ENCODE data around the gene SMARCAL1. TPM values are rescaled to one million over a fixed set of nuclear protein-coding genes. Genes with fewer than 3 reads are reported as not detected.

Gene SMARCAL1
- total RNA-seq, 5 donors from 2014 or later (not counting 1 experiment from before 2014, with no cell fraction given) = 17.2 to 30.5 (median 25.4) TPM

DNA sequence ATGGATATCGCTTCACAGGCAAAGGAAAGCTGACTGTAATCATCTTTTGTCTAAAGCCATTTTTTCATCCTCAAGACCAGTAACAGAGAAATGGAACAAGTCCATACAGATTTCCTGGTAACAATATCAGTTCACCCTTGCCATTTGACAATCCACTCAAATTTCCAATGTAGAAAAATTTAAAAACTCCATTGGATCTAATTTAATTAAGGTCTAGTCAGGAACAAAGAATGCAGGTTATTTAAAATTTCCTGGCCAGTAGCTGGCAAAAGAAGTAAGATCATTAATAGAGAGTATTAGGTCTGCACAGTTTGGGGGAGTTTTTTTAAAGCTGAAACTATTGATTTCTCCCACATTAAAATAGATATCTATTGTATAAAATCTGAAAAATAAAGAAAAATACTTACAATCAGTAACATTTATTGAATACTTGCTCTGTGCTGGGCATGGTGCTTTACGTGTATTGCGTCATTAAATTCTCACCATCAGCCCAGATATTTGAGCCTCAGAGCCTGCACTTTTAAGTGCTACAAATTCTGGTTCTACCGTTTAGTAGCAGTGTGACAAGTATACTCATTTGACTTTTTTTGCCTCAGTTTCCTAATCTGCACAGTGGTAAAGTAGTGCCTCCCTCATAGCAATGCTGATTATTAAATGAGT lies 41.8 kb downstream of the SMARCAL1 start:
- POLR2A ChIA-PET = no interaction called here
- WGBS (ENCODE audit: insufficient coverage) = 95% methylated on average over 3 of the region's 4 CpGs
- Histone ChIP-seq H3K36me3 (ENCODE audit: control insufficient read depth in 2 of 2, extremely low read depth in 1 of 2, insufficient read depth in 1 of 2, low read length in 1 of 2) (peaks cover 5 to 57% of the 10 kb centered on the region in 2 donors), H3K27ac (ENCODE audit: low read length) (no peak overlapping the region), H3K4me1 (ENCODE audit: control insufficient read depth in 1 of 2, extremely low read depth in 1 of 2, insufficient read depth in 2 of 2, low read length in 2 of 2) (no peaks in the 10 kb centered on the region), H3K9me3 (no peaks in the 10 kb centered on the region), H3K4me3 (ENCODE audit: control insufficient read depth in 1 of 2, extremely low read depth in 1 of 2, low read length in 1 of 2) (no peak overlapping the region), H3K27me3 (replicated peaks in 1 of 2; ENCODE audit: control insufficient read depth in 2 of 2, extremely low read depth in 1 of 2, insufficient read depth in 2 of 2, low read length in 1 of 2) (no peaks in the 10 kb centered on the region)
- H3K9me3 Mint-ChIP-seq = no peaks in the 10 kb centered on the region
- no peaks in the 10 kb centered on the region for H3K27me3 Mint-ChIP-seq
- no peak overlapping the region for H3K4me3 Mint-ChIP-seq
- H3K4me1 Mint-ChIP-seq = no peaks in the 10 kb centered on the region
- H3K27ac Mint-ChIP-seq = no peak overlapping the region
- ATAC-seq (replicated peaks in 1 of 4) (no peak), DNase-seq (no peak)
- peaks cover 62% of the 10 kb centered on the region for H3K36me3 Mint-ChIP-seq
- CTCF ChIA-PET = no interaction called here

DNA sequence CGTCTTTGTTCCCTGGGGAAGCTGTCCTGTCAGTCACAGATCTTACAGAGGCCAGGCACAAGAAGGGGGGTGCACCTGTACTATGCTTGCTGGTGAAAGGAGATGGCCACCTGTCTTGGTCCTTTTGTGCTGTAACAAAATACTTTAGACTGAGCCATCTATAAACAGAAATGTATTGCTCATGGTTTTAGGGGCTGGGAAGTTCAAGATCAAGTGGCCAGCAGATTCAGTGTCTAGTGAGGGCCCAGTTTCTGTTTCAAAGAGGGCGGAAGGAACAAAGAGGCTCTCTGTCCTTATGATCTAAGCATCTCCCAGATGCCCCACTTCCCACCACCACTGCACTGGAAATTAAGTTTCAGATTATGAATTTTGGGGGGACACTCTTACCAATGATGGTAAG lies 50.9 kb downstream of the SMARCAL1 start:
- no peak for ATAC-seq (replicated peaks in 1 of 4)
- H3K27me3 ChIP-seq (replicated peaks in 1 of 2; ENCODE audit: control insufficient read depth in 2 of 2, extremely low read depth in 1 of 2, insufficient read depth in 2 of 2, low read length in 1 of 2) = no peaks in the 10 kb centered on the region
- Mint-ChIP-seq H3K27me3 (no peaks in the 10 kb centered on the region), H3K36me3 (peaks cover 45% of the 10 kb centered on the region), H3K4me3 (no peak overlapping the region), H3K27ac (no peak overlapping the region), H3K9me3 (no peaks in the 10 kb centered on the region), H3K4me1 (no peaks in the 10 kb centered on the region)
- DNase-seq = no peak
- POLR2A ChIA-PET = interaction anchor here in 1 of 2 donors (0.6 kb wide), 1 partner anchor 1766 kb away, joined by 3 read pairs; no protein-coding TSS in a partner anchor
- H3K4me1 ChIP-seq (ENCODE audit: control insufficient read depth in 1 of 2, extremely low read depth in 1 of 2, insufficient read depth in 2 of 2, low read length in 2 of 2) = no peaks in the 10 kb centered on the region
- 100% methylated on average over 1 of the region's 2 CpGs for WGBS (ENCODE audit: insufficient coverage)
- CTCF ChIA-PET = interaction anchor here in 1 of 2 donors (0.6 kb wide), 2 partner anchors 249 to 726 kb away, joined by 3 read pairs; no protein-coding TSS in a partner anchor
- H3K36me3 ChIP-seq (ENCODE audit: control insufficient read depth in 2 of 2, extremely low read depth in 1 of 2, insufficient read depth in 1 of 2, low read length in 1 of 2) = peaks cover 3 to 23% of the 10 kb centered on the region in 2 donors
- no peaks in the 10 kb centered on the region for H3K9me3 ChIP-seq
- H3K4me3 ChIP-seq (ENCODE audit: control insufficient read depth in 1 of 2, extremely low read depth in 1 of 2, low read length in 1 of 2) = no peak overlapping the region
- no peak overlapping the region for H3K27ac ChIP-seq (ENCODE audit: low read length)

DNA sequence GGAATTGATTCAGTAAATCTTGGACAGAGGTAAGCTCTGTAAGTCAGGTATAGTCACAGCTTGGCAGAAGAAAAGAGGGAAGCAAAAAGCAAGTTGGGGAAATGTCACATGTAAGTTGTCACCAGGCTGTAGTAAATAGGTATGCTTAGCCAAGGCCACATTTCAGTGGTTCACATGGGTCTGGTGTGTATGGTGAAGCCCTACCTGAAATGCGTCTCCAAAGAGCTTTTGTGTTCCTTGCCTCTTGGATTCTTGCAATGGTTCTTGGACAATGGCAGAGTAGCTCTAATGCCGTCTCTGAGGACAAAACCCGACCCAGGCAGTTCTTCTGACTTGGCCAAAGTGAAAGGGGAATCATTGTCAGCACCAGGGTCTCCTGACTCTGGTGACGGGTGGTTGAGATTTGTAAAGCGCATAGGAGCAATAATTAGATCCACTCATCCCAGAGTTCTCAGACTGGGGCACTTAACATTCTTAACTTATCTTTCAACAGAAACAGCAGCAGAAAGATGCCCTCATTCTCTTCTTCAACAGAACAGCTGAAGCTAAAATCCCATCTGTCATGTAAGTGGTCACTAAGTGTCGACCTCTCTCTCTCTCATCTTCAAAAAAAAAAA lies 51.9 kb downstream of the SMARCAL1 start:
- no peak for DNase-seq
- no peak overlapping the region for H3K27ac Mint-ChIP-seq
- peaks cover 3 to 25% of the 10 kb centered on the region in 2 donors for H3K36me3 ChIP-seq (ENCODE audit: control insufficient read depth in 2 of 2, extremely low read depth in 1 of 2, insufficient read depth in 1 of 2, low read length in 1 of 2)
- H3K36me3 Mint-ChIP-seq = peaks cover 48% of the 10 kb centered on the region
- no peaks in the 10 kb centered on the region for H3K9me3 ChIP-seq
- no peak overlapping the region for H3K4me3 ChIP-seq (ENCODE audit: control insufficient read depth in 1 of 2, extremely low read depth in 1 of 2, low read length in 1 of 2)
- ATAC-seq (replicated peaks in 1 of 4) = no peak
- H3K27me3 Mint-ChIP-seq = no peaks in the 10 kb centered on the region
- WGBS (ENCODE audit: insufficient coverage) = 95% methylated on average over 3 of the region's 6 CpGs
- ChIA-PET CTCF (no interaction called here), POLR2A (interaction anchor here in 1 of 2 donors (0.6 kb wide), 1 partner anchor 1120 kb away, joined by 4 read pairs; no protein-coding TSS in a partner anchor)
- H3K27ac ChIP-seq (ENCODE audit: low read length) = no peak overlapping the region
- no peaks in the 10 kb centered on the region for H3K4me1 Mint-ChIP-seq
- H3K4me1 ChIP-seq (ENCODE audit: control insufficient read depth in 1 of 2, extremely low read depth in 1 of 2, insufficient read depth in 2 of 2, low read length in 2 of 2) = no peaks in the 10 kb centered on the region
- H3K27me3 ChIP-seq (replicated peaks in 1 of 2; ENCODE audit: control insufficient read depth in 2 of 2, extremely low read depth in 1 of 2, insufficient read depth in 2 of 2, low read length in 1 of 2) = no peaks in the 10 kb centered on the region
- H3K9me3 Mint-ChIP-seq = no peaks in the 10 kb centered on the region
- no peak overlapping the region for H3K4me3 Mint-ChIP-seq

DNA sequence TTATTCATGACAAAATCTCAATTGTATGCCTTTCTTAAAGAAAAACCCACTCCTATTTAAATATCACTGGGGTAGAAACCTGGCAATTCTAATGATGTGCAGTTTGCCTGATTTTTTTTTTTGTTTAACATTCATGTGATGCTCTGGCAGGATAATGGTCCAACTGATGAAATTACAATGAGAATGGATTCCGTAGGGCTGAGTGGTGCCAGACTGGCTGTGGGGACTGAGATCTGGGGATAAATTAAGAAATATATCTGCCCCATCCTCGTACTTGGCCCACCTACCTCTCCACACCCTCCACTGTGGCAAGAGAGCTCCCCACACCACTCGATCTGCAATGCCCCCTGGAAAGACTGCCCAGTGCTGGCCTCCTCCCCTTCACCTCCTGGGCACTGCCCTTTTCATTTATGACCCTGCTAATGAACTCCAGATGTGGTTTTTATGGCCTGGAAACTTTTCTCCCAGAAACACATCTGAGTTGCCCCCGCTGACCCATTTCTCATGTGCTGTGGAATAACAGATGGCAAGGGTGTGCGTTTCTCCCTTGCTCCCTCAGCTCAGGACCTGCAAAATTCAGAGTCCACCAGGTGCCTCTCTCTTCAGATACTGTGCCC lies 53.4 kb downstream of the SMARCAL1 start:
- H3K36me3 ChIP-seq (ENCODE audit: control insufficient read depth in 2 of 2, extremely low read depth in 1 of 2, insufficient read depth in 1 of 2, low read length in 1 of 2) = peaks cover 3 to 31% of the 10 kb centered on the region in 2 donors
- WGBS (ENCODE audit: insufficient coverage) = 75% methylated on average over 1 of the region's 5 CpGs
- H3K9me3 ChIP-seq = no peaks in the 10 kb centered on the region
- CTCF ChIA-PET = interaction anchor here in 1 of 2 donors (1.0 kb wide), 1 partner anchor 17 kb away, joined by 3 read pairs; no protein-coding TSS in a partner anchor
- no peaks in the 10 kb centered on the region for H3K27me3 ChIP-seq (replicated peaks in 1 of 2; ENCODE audit: control insufficient read depth in 2 of 2, extremely low read depth in 1 of 2, insufficient read depth in 2 of 2, low read length in 1 of 2)
- DNase-seq = no peak
- Mint-ChIP-seq H3K4me3 (no peak overlapping the region), H3K27me3 (no peaks in the 10 kb centered on the region), H3K36me3 (peaks cover 53% of the 10 kb centered on the region), H3K27ac (no peak overlapping the region), H3K4me1 (no peaks in the 10 kb centered on the region), H3K9me3 (no peaks in the 10 kb centered on the region)
- H3K4me1 ChIP-seq (ENCODE audit: control insufficient read depth in 1 of 2, extremely low read depth in 1 of 2, insufficient read depth in 2 of 2, low read length in 2 of 2) = no peaks in the 10 kb centered on the region
- ATAC-seq (replicated peaks in 1 of 4) = no peak
- no peak overlapping the region for H3K27ac ChIP-seq (ENCODE audit: low read length)
- POLR2A ChIA-PET = no interaction called here
- no peak overlapping the region for H3K4me3 ChIP-seq (ENCODE audit: control insufficient read depth in 1 of 2, extremely low read depth in 1 of 2, low read length in 1 of 2)

DNA sequence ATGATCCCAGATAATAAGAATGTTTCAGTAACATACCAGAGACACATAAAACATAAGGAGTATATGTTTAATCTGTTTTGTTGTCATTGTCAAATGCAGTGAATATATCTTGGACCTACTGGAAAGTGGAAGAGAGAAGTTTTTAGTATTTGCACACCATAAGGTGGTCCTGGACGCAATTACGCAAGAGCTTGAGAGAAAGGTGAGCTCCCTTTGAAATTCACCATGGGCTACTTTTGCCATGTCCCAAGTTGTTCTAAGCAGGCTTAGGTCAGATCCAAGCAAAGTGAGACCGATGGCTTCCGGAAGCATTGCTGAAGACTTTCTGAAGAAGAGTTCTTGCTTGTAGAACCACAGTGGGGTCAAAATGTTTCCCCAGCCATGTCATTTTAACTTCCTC lies 55.6 kb downstream of the SMARCAL1 start:
- no peaks in the 10 kb centered on the region for H3K9me3 ChIP-seq
- no peak for DNase-seq
- no peaks in the 10 kb centered on the region for H3K27me3 ChIP-seq (replicated peaks in 1 of 2; ENCODE audit: control insufficient read depth in 2 of 2, extremely low read depth in 1 of 2, insufficient read depth in 2 of 2, low read length in 1 of 2)
- no peak for ATAC-seq (replicated peaks in 1 of 4)
- Mint-ChIP-seq H3K27ac (no peak overlapping the region), H3K4me1 (no peaks in the 10 kb centered on the region), H3K9me3 (no peaks in the 10 kb centered on the region), H3K4me3 (no peak overlapping the region), H3K36me3 (peaks cover 45% of the 10 kb centered on the region), H3K27me3 (no peaks in the 10 kb centered on the region)
- no peak overlapping the region for H3K27ac ChIP-seq (ENCODE audit: low read length)
- WGBS (ENCODE audit: insufficient coverage) = 100% methylated on average over 2 of the region's 4 CpGs
- ChIA-PET CTCF (interaction anchor here in 1 of 2 donors (0.5 kb wide), 1 partner anchor 29 kb away, joined by 3 read pairs; no protein-coding TSS in a partner anchor), POLR2A (no interaction called here)
- peaks cover 3 to 28% of the 10 kb centered on the region in 2 donors for H3K36me3 ChIP-seq (ENCODE audit: control insufficient read depth in 2 of 2, extremely low read depth in 1 of 2, insufficient read depth in 1 of 2, low read length in 1 of 2)
- no peak overlapping the region for H3K4me3 ChIP-seq (ENCODE audit: control insufficient read depth in 1 of 2, extremely low read depth in 1 of 2, low read length in 1 of 2)
- no peaks in the 10 kb centered on the region for H3K4me1 ChIP-seq (ENCODE audit: control insufficient read depth in 1 of 2, extremely low read depth in 1 of 2, insufficient read depth in 2 of 2, low read length in 2 of 2)

DNA sequence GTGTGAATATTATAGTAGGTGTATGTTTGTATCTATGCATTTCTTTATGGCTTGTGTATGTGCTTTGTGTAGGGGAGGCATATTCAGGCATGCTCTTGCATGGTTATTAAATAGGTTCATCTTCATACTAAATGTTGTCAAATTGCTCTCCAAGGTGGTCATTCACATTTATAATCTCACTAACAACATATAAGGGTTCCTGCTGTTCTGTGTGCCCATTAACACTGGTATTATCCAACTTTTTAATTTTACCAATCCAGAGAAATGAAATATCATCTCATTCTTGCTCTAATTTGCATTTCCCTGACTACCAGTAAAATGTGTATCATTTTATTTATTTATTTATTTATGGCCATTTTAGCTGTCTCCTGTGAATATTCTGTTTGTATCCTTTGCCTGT lies 57.4 kb downstream of the SMARCAL1 start:
- Mint-ChIP-seq H3K27ac (no peak overlapping the region), H3K36me3 (peaks cover 30% of the 10 kb centered on the region), H3K4me1 (peaks cover 1 to 3% (median 2%) of the 10 kb centered on the region in 3 donors), H3K9me3 (no peaks in the 10 kb centered on the region), H3K27me3 (no peaks in the 10 kb centered on the region), H3K4me3 (no peak overlapping the region)
- no peak overlapping the region for H3K27ac ChIP-seq (ENCODE audit: low read length)
- ChIA-PET POLR2A (no interaction called here), CTCF (interaction anchor here (0.7 kb wide), 2 partner anchors 342 to 400 kb away, joined by 3 to 4 read pairs; no protein-coding TSS in a partner anchor)
- ATAC-seq (replicated peaks in 1 of 4) = no peak
- H3K9me3 ChIP-seq = no peaks in the 10 kb centered on the region
- H3K27me3 ChIP-seq (replicated peaks in 1 of 2; ENCODE audit: control insufficient read depth in 2 of 2, extremely low read depth in 1 of 2, insufficient read depth in 2 of 2, low read length in 1 of 2) = no peaks in the 10 kb centered on the region
- H3K36me3 ChIP-seq (ENCODE audit: control insufficient read depth in 2 of 2, extremely low read depth in 1 of 2, insufficient read depth in 1 of 2, low read length in 1 of 2) = peaks cover 0 to 24% of the 10 kb centered on the region in 2 donors
- no peak for DNase-seq
- H3K4me3 ChIP-seq (ENCODE audit: control insufficient read depth in 1 of 2, extremely low read depth in 1 of 2, low read length in 1 of 2) = no peak overlapping the region
- no peaks in the 10 kb centered on the region for H3K4me1 ChIP-seq (ENCODE audit: control insufficient read depth in 1 of 2, extremely low read depth in 1 of 2, insufficient read depth in 2 of 2, low read length in 2 of 2)
